GM12872 (cell line): ENCODE results near the gene ELMO1.

Experiments
- CTCF ChIP-seq: IDR thresholded peaks from 3 replicates; pipeline ENCODE4 v1.5.1; 2011; ENCODE audit warnings: low read depth, mild to moderate bottlenecking, low read length, moderate library complexity; ENCODE audit not compliant: insufficient read depth

Gene ELMO1

GRCh38 chr7:37439653-37440026 is 9.0 kb downstream of the ELMO1 start:
- no peak for TF ChIP-seq CTCF

- TF ChIP-seq CTCF: no peak
Measured at GRCh38 chr7:37438906-37439652, 9.6 kb downstream of the ELMO1 start.

- no peak for TF ChIP-seq CTCF
Measured at GRCh38 chr7:37435156-37435855, 13.4 kb downstream of the ELMO1 start.

GRCh38 chr7:37434529-37434928 is 14.1 kb downstream of the ELMO1 start:
- TF ChIP-seq CTCF: no peak

- no peak for TF ChIP-seq CTCF
Measured at GRCh38 chr7:37433166-37433565, 15.5 kb downstream of the ELMO1 start.

- no peak for TF ChIP-seq CTCF
Measured at GRCh38 chr7:37432281-37432920, 16.3 kb downstream of the ELMO1 start.

- no peak for TF ChIP-seq CTCF
Measured at GRCh38 chr7:37431413-37431812, 17.3 kb downstream of the ELMO1 start.
